Measurements from ENCODE around the gene KRTAP25-1.

The KRTAP25-1 gene

GRCh38 chr21:30337276-30337744 lies 48.0 kb upstream of the KRTAP25-1 start, which contains the start of gene KRTAP27-1:
KRTAP27-1 (minus strand) TSS chr21:30337694; CDS start chr21:30337668, 26 bp downstream.
- no peaks in the 10 kb centered on the region for H4K20me1 ChIP-seq (ENCODE audit: low read depth, low read length)
- no peaks in the 10 kb centered on the region for H3K27me3 ChIP-seq (ENCODE audit: low read length)
- no peak within 1 kb of the TSS for H2AFZ ChIP-seq (ENCODE audit: low read depth, low read length, severe bottlenecking)
- TF ChIP-seq EZH2phosphoT487 (conservative IDR thresholded peaks at IDR 0.05; ENCODE audit: low read length), result no peak
- TF ChIP-seq CTCF (IDR thresholded peaks at IDR 0.05; ENCODE audit: insufficient read depth, low read length, poor library complexity, severe bottlenecking), result no peak
- H3F3A ChIP-seq (ENCODE audit: insufficient read depth), result no peaks in the 10 kb centered on the region
- no peaks in the 10 kb centered on the region for H3K36me3 ChIP-seq (ENCODE audit: low read length)
- H3K9me3 ChIP-seq (ENCODE audit: insufficient read depth, low read length), result no peaks in the 10 kb centered on the region
- no peaks in the 10 kb centered on the region for H3K79me2 ChIP-seq (ENCODE audit: insufficient read depth, low read length)
- no peak within 1 kb of the TSS for H3K4me2 ChIP-seq (ENCODE audit: low read depth, low read length, poor library complexity, severe bottlenecking)
- no peak within 1 kb of the TSS for H3K27ac ChIP-seq (ENCODE audit: low read depth, low read length)
- no peak within 1 kb of the TSS for H3K9ac ChIP-seq (ENCODE audit: low read length)
- H3K4me3 ChIP-seq (ENCODE audit: insufficient read depth, low read length, poor library complexity, severe bottlenecking), result no peak within 1 kb of the TSS
- H3K9me2 ChIP-seq (replicated peaks; ENCODE audit: insufficient read depth, low read length), result no peaks in the 10 kb centered on the region

- no peak overlapping the region for H3K4me2 ChIP-seq (ENCODE audit: low read depth, low read length, poor library complexity, severe bottlenecking)
Measured at GRCh38 chr21:30336596-30336995, 47.3 kb upstream of the KRTAP25-1 start.

GRCh38 chr21:30333736-30334135 lies 44.4 kb upstream of the KRTAP25-1 start:
- Histone ChIP-seq H3K27ac (ENCODE audit: low read depth, low read length) (no peak overlapping the region), H3K4me2 (ENCODE audit: low read depth, low read length, poor library complexity, severe bottlenecking) (no peak overlapping the region), H3K9me2 (replicated peaks; ENCODE audit: insufficient read depth, low read length) (no peaks in the 10 kb centered on the region), H3K27me3 (ENCODE audit: low read length) (no peaks in the 10 kb centered on the region), H3K4me3 (ENCODE audit: insufficient read depth, low read length, poor library complexity, severe bottlenecking) (no peak overlapping the region), H3F3A (ENCODE audit: insufficient read depth) (no peaks in the 10 kb centered on the region), H3K79me2 (ENCODE audit: insufficient read depth, low read length) (no peaks in the 10 kb centered on the region), H3K9ac (ENCODE audit: low read length) (no peak overlapping the region), H3K9me3 (ENCODE audit: insufficient read depth, low read length) (no peaks in the 10 kb centered on the region), H3K36me3 (ENCODE audit: low read length) (no peaks in the 10 kb centered on the region), H4K20me1 (ENCODE audit: low read depth, low read length) (no peaks in the 10 kb centered on the region), H2AFZ (ENCODE audit: low read depth, low read length, severe bottlenecking) (no peak overlapping the region)
- TF ChIP-seq CTCF (IDR thresholded peaks at IDR 0.05; ENCODE audit: insufficient read depth, low read length, poor library complexity, severe bottlenecking), result no peak
- no peak for TF ChIP-seq EZH2phosphoT487 (conservative IDR thresholded peaks at IDR 0.05; ENCODE audit: low read length)

More at GRCh38 chr21:30336596-30336995, 47.3 kb upstream of the KRTAP25-1 start:
- no peak for TF ChIP-seq CTCF (IDR thresholded peaks at IDR 0.05; ENCODE audit: insufficient read depth, low read length, poor library complexity, severe bottlenecking)
- TF ChIP-seq EZH2phosphoT487 (conservative IDR thresholded peaks at IDR 0.05; ENCODE audit: low read length), result no peak
- Histone ChIP-seq H3K27me3 (ENCODE audit: low read length) (no peaks in the 10 kb centered on the region), H2AFZ (ENCODE audit: low read depth, low read length, severe bottlenecking) (no peak overlapping the region), H3F3A (ENCODE audit: insufficient read depth) (no peaks in the 10 kb centered on the region), H3K9me3 (ENCODE audit: insufficient read depth, low read length) (no peaks in the 10 kb centered on the region), H3K4me3 (ENCODE audit: insufficient read depth, low read length, poor library complexity, severe bottlenecking) (no peak overlapping the region), H3K27ac (ENCODE audit: low read depth, low read length) (no peak overlapping the region), H3K9ac (ENCODE audit: low read length) (no peak overlapping the region), H3K36me3 (ENCODE audit: low read length) (no peaks in the 10 kb centered on the region), H3K9me2 (replicated peaks; ENCODE audit: insufficient read depth, low read length) (no peaks in the 10 kb centered on the region), H3K79me2 (ENCODE audit: insufficient read depth, low read length) (no peaks in the 10 kb centered on the region), H4K20me1 (ENCODE audit: low read depth, low read length) (no peaks in the 10 kb centered on the region)

All from SU-DHL-6 (cell line).